K562 (cell line): ENCODE measurements around the gene CD4. TPM values are rescaled to one million over a fixed set of nuclear protein-coding genes. Genes with fewer than 3 reads are reported as not detected.

Experiments
- ATAC-seq: fragments of 200-7000 bp; cut with Tn5 transposase; 3 replicates; pipeline ENCODE4 v1.9.1; 2020; ENCODE audit warnings: moderate library complexity
- BruUV-seq: library from RNA; stranded (reverse); fragments of 400-500 nt; replicated peaks from 2 replicates; lab custom pipeline; 2021; lab: Mats Ljungman, UMichigan
- CTCF ChIA-PET: fragments of 300-600 bp; formaldehyde crosslinking; extraction: SDS; loops from one replicate; lab custom pipeline; 2021; ENCODE audit warnings: low intra/inter-chr PET ratio; lab: Yijun Ruan, JAX
- POLR2A ChIA-PET: fragments of 300-600, 350-650 bp; sonication (Branson Sonifier 250); formaldehyde crosslinking; extraction: SDS; loops from one replicate; lab custom pipeline; 2021; ENCODE audit warnings: antibody characterized with exemption, inconsistent platforms; lab: Yijun Ruan, JAX
- DNase-seq, 4 experiments: peaks; one replicate each; pipeline versions ENCODE4 v3.0.0 to v3.0.0-alpha.2; 2011 to 2018; ENCODE audit warnings: low spot score in 3 of 4, mixed read lengths in 3 of 4; ENCODE audit errors: extremely low read depth in 1 of 4
- FAIRE-seq: peaks from 2 replicates; lab custom pipeline; 2011; peaks lifted over from hg19 to GRCh38; lab: Jason Lieb, UNC
- H2AFZ ChIP-seq: 2 replicates; pipeline ENCODE4 v1.6.0; 2011; ENCODE audit warnings: low read depth, low read length, control low read depth, inconsistent platforms
- H3K27ac ChIP-seq: fragments of 200-600 bp; 3 replicates; pipeline ENCODE4 v1.8.0; 2011; ENCODE audit warnings: low read depth, mild to moderate bottlenecking, control low read depth, inconsistent platforms, low read length, moderate library complexity, mixed read lengths; ENCODE audit errors: extremely low read depth
- H3K27me3 ChIP-seq, 2 experiments: fragments of 300-600 bp in 1 of 2; 2 replicates in 1 of 2; 3 replicates in 1 of 2; pipeline versions ENCODE4 v1.6.0 to v1.8.0; 2011; ENCODE audit warnings: inconsistent platforms in 2 of 2, low read length in 2 of 2, mild to moderate bottlenecking in 1 of 2, mixed read lengths in 1 of 2, moderate library complexity in 1 of 2; ENCODE audit not compliant: control insufficient read depth in 2 of 2, insufficient read depth in 2 of 2
- H3K36me3 ChIP-seq: fragments of 300-600 bp; 3 replicates; pipeline ENCODE4 v1.8.0; 2011; ENCODE audit warnings: mild to moderate bottlenecking, low read length, inconsistent platforms; ENCODE audit not compliant: control insufficient read depth, insufficient read depth
- H3K4me1 ChIP-seq, 2 experiments: fragments of 200-600 bp in 1 of 2; replicated peaks in 1 of 2; 2 replicates in 1 of 2; 3 replicates in 1 of 2; pipeline versions ENCODE4 v1.5.1 to v1.8.0; 2011; ENCODE audit warnings: inconsistent platforms in 2 of 2, low read length in 2 of 2, mild to moderate bottlenecking in 1 of 2, mixed read lengths in 1 of 2, moderate library complexity in 1 of 2; ENCODE audit not compliant: control insufficient read depth in 2 of 2, insufficient read depth in 2 of 2
- H3K4me2 ChIP-seq: 2 replicates; pipeline ENCODE4 v1.6.1; 2011; ENCODE audit warnings: low read length, control low read depth, inconsistent platforms, mixed read lengths; ENCODE audit not compliant: insufficient read depth
- H3K4me3 ChIP-seq: fragments of 200-600 bp; sonication (generic), shearing (Covaris generic); 2 replicates; pipeline ENCODE4 v1.5.1; 2016; ENCODE audit warnings: control low read depth, inconsistent platforms
- H3K79me2 ChIP-seq: fragments of 200-600 bp; 3 replicates; pipeline ENCODE4 v1.8.0; 2011; ENCODE audit warnings: low read length, inconsistent platforms; ENCODE audit not compliant: control insufficient read depth, insufficient read depth
- H3K9ac ChIP-seq, 2 experiments: 2 replicates each; pipeline versions ENCODE4 v1.6.0 to v1.6.1; 2011; ENCODE audit warnings: low read depth in 2 of 2, low read length in 2 of 2, control low read depth in 1 of 2, inconsistent platforms in 1 of 2, mild to moderate bottlenecking in 1 of 2, mixed read lengths in 1 of 2; ENCODE audit not compliant: insufficient read depth in 1 of 2
- H3K9me1 ChIP-seq: one replicate; pipeline ENCODE4 v1.6.0; 2011; ENCODE audit warnings: inconsistent platforms, mild to moderate bottlenecking, low read length, moderate library complexity; ENCODE audit not compliant: control insufficient read depth, insufficient read depth
- H3K9me3 ChIP-seq: replicated peaks from 2 replicates; pipeline ENCODE4 v1.5.1; 2011; ENCODE audit warnings: low read depth, low read length, inconsistent platforms; ENCODE audit not compliant: control insufficient read depth, insufficient read depth
- H4K20me1 ChIP-seq: replicated peaks from 2 replicates; pipeline ENCODE4 v1.6.1; 2011; ENCODE audit warnings: low read length, inconsistent platforms, mixed read lengths; ENCODE audit not compliant: control insufficient read depth, insufficient read depth
- ARID3A ChIP-seq: IDR thresholded peaks from 2 replicates; pipeline ENCODE4 v1.6.1; 2012; ENCODE audit warnings: low read depth, low read length, improper control_type of control experiment, borderline replicate concordance
- GATAD2A ChIP-seq: fragments of 450-650 bp; IDR thresholded peaks from 2 replicates; pipeline ENCODE4 v1.6.1; 2017
- HNRNPH1 ChIP-seq: fragments of 200-400 bp; formaldehyde crosslinking; optimal IDR thresholded peaks from 2 replicates; pipeline ENCODE3; 2017; ENCODE audit warnings: low read depth, mild to moderate bottlenecking, low read length, moderate library complexity
- NEUROD1 ChIP-seq: fragments of 150-350 bp; IDR thresholded peaks from 2 replicates; pipeline ENCODE4 v1.6.1; 2014; ENCODE audit warnings: borderline replicate concordance, low read length, low read depth; ENCODE audit not compliant: partially characterized antibody
- SMARCC2 ChIP-seq: fragments of 450-650 bp; IDR thresholded peaks from 2 replicates; pipeline ENCODE4 v1.6.1; 2017; ENCODE audit warnings: antibody characterized with exemption, moderate library complexity, mild to moderate bottlenecking, low read depth
- TRIM28 ChIP-seq: fragments of 450-650 bp; IDR thresholded peaks from 2 replicates; pipeline ENCODE4 v1.6.1; 2017
- ZNF57 ChIP-seq: fragments of 450-650 bp; formaldehyde crosslinking; IDR thresholded peaks from 2 replicates; pipeline ENCODE4 v1.4.0; 2020; ENCODE audit warnings: mild to moderate bottlenecking, moderate library complexity
- WGBS: fragments of 100-300 bp; shearing (Covaris generic); methylation state at CpG from one replicate; pipeline ENCODE4 v1.1.6; 2016; ENCODE audit warnings: low coverage, mixed read lengths; ENCODE audit not compliant: insufficient coverage; ENCODE audit errors: missing lambda C conversion rate; 5-methylcytosine and 5-hydroxymethylcytosine counted together
- in situ Hi-C: fragments of 300-500 bp; cut with MboI; formaldehyde crosslinking; loops from 4 replicates; pipeline ENCODE4 v1.15.0; 2018; ENCODE audit warnings: inconsistent platforms, mixed read lengths
- intact Hi-C: fragments of 100-400 bp; cut with micrococcal nuclease; formaldehyde crosslinking; loops from 2 replicates; pipeline ENCODE4 v1.14.2; 2022
- polyA plus RNA-seq, 8 experiments: library from polyadenylated mRNA; depleted of rRNA in 4 of 8; stranded (reverse) in 5 of 8; unstranded in 3 of 8; fragments of >200 nt; fragmentation: Nextera tagmentation in 2 of 8; fragmentation: Illumina TruSeq in 1 of 8; extraction: Ambion mirVana in 2 of 8; extraction: Trizol in 1 of 8; gene quantifications; 2 replicates each; pipeline versions ENCODE4 v1.2.1 to v1.2.3, GENCODE V29; 2011 to 2014; ENCODE audit warnings: inconsistent platforms in 1 of 8, missing spikeins in 1 of 8
- total RNA-seq, 7 experiments: library from RNA; depleted of rRNA in 6 of 7; stranded (reverse); fragments of >200 nt in 6 of 7; fragmentation: Illumina TruSeq in 2 of 7; extraction: Trizol in 2 of 7; gene quantifications; 2 replicates each; pipeline versions ENCODE4 v1.2.1 to v1.2.3, GENCODE V29; 2011 to 2021; ENCODE audit warnings: low replicate concordance in 1 of 7
- TF ChIP-seq, protein P1 (sequence below): sonication (generic); formaldehyde crosslinking; IDR thresholded peaks from 2 replicates; pipeline ENCODE4 v1.4.0; 2020; ENCODE audit warnings: mild to moderate bottlenecking, missing genetic modification reagents
- TF ChIP-seq, protein P2 (sequence below): sonication (generic); formaldehyde crosslinking; IDR thresholded peaks from 2 replicates; pipeline ENCODE4 v1.8.1; 2023; ENCODE audit warnings: missing genetic modification reagents, mild to moderate bottlenecking, borderline replicate concordance

CD4 gene
- total and polyA plus RNA-seq, 9 of the 15 experiments (the other 6 are each of a cell fraction or from before 2014, with no cell fraction given) = 0.06 to 0.27 (median 0.09) TPM; not detected in 5

DNA sequence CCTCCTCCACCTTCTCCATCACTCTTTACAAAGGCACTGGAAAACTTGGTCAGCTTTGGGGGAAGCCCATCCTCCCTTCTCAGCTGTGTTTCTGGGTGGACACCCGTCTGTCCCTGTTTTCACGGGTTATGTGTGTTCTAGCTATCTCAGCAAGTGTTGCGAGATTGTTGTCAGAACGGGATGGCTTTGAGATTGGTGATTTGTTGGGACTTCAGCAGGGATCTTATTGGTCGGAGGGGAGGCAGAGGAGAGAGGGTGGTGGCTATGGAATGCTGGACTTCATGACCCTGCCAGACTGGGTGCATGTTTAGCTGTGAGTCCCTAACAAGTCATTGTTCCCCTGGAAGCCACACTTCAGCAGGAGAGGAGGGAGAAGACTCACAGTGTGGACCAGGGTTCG, 64.7 kb downstream of the CD4 start:
- Histone ChIP-seq H3K27me3 (no peaks in the 10 kb centered on the region), H3K4me1 (peaks cover 12 to 18% of the 10 kb centered on the region in 2 experiments; a peak in 4 of 5 replicates), H2AFZ (no peak overlapping the region), H3K36me3 (peaks cover 67% of the 10 kb centered on the region), H3K9me1 (peaks cover 3% of the 10 kb centered on the region), H3K9me3 (no peaks in the 10 kb centered on the region), H3K27ac (no peak overlapping the region; the same call in 2 of the 3 replicates), H3K4me2 (peak overlapping the region; percentile 32; the same call in 1 of the 2 replicates), H3K79me2 (peaks cover 48% of the 10 kb centered on the region), H3K4me3 (no peak overlapping the region), H4K20me1 (no peaks in the 10 kb centered on the region; the same call in 1 of the 2 replicates), H3K9ac (peak overlapping the region; percentile 49 to 62; a peak in 2 of 4 replicates)
- ATAC-seq (no peak), DNase-seq (no peak), FAIRE-seq (peak; percentile 58)
- WGBS = 55% methylated on average over 4 of the region's 6 CpGs
- intact Hi-C loops (no loop called here), in situ Hi-C loops (no loop called here)
- BruUV-seq = no TSS peak
- TF ChIP-seq ZNF57 (no peak), ARID3A (no peak), NEUROD1 (no peak), GATAD2A (no peak), HNRNPH1 (no peak), SMARCC2 (no peak), TRIM28 (no peak)
- TF ChIP-seq, protein P1, sequence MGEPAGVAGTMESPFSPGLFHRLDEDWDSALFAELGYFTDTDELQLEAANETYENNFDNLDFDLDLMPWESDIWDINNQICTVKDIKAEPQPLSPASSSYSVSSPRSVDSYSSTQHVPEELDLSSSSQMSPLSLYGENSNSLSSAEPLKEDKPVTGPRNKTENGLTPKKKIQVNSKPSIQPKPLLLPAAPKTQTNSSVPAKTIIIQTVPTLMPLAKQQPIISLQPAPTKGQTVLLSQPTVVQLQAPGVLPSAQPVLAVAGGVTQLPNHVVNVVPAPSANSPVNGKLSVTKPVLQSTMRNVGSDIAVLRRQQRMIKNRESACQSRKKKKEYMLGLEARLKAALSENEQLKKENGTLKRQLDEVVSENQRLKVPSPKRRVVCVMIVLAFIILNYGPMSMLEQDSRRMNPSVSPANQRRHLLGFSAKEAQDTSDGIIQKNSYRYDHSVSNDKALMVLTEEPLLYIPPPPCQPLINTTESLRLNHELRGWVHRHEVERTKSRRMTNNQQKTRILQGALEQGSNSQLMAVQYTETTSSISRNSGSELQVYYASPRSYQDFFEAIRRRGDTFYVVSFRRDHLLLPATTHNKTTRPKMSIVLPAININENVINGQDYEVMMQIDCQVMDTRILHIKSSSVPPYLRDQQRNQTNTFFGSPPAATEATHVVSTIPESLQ = no peak
- TF ChIP-seq, protein P2, sequence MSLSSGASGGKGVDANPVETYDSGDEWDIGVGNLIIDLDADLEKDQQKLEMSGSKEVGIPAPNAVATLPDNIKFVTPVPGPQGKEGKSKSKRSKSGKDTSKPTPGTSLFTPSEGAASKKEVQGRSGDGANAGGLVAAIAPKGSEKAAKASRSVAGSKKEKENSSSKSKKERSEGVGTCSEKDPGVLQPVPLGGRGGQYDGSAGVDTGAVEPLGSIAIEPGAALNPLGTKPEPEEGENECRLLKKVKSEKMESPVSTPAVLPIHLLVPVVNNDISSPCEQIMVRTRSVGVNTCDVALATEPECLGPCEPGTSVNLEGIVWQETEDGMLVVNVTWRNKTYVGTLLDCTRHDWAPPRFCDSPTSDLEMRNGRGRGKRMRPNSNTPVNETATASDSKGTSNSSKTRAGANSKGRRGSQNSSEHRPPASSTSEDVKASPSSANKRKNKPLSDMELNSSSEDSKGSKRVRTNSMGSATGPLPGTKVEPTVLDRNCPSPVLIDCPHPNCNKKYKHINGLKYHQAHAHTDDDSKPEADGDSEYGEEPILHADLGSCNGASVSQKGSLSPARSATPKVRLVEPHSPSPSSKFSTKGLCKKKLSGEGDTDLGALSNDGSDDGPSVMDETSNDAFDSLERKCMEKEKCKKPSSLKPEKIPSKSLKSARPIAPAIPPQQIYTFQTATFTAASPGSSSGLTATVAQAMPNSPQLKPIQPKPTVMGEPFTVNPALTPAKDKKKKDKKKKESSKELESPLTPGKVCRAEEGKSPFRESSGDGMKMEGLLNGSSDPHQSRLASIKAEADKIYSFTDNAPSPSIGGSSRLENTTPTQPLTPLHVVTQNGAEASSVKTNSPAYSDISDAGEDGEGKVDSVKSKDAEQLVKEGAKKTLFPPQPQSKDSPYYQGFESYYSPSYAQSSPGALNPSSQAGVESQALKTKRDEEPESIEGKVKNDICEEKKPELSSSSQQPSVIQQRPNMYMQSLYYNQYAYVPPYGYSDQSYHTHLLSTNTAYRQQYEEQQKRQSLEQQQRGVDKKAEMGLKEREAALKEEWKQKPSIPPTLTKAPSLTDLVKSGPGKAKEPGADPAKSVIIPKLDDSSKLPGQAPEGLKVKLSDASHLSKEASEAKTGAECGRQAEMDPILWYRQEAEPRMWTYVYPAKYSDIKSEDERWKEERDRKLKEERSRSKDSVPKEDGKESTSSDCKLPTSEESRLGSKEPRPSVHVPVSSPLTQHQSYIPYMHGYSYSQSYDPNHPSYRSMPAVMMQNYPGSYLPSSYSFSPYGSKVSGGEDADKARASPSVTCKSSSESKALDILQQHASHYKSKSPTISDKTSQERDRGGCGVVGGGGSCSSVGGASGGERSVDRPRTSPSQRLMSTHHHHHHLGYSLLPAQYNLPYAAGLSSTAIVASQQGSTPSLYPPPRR (CRISPR knock-in tag) = no peak
- ChIA-PET POLR2A (interaction anchor here (7.4 kb wide), 1 partner anchor 14 kb away, joined by 174 read pairs; the partner anchor contains the start of genes SPSB2 and TPI1), CTCF (no interaction called here)
